Type B pancreatic cell (in vitro differentiated cells): ENCODE measurements around the gene CAMTA1. TPM values are rescaled to one million over a fixed set of nuclear protein-coding genes. Genes with fewer than 3 reads are reported as not detected.

Experiments used
- DNase-seq: peaks from one replicate; pipeline ENCODE4 v3.0.0; 2021; ENCODE audit warnings: mixed read lengths; ENCODE audit not compliant: unreplicated experiment; ENCODE audit errors: extremely low spot score
- H3K27ac Mint-ChIP-seq: 2 replicates; pipeline ENCODE4 v1.8.0; 2021; ENCODE audit warnings: mild to moderate bottlenecking, mixed read lengths
- H3K27me3 Mint-ChIP-seq: 2 replicates; pipeline ENCODE4 v1.8.0; 2021; ENCODE audit warnings: mixed read lengths
- H3K36me3 Mint-ChIP-seq: 2 replicates; pipeline ENCODE4 v1.8.0; 2021; ENCODE audit warnings: mixed read lengths
- H3K4me1 Mint-ChIP-seq: one replicate; pipeline ENCODE4 v1.8.0; 2021; ENCODE audit warnings: mixed read lengths; ENCODE audit not compliant: unreplicated experiment
- H3K4me3 Mint-ChIP-seq: 2 replicates; pipeline ENCODE4 v1.8.0; 2021; ENCODE audit warnings: mild to moderate bottlenecking, mixed read lengths
- H3K9me3 Mint-ChIP-seq: 2 replicates; pipeline ENCODE4 v1.8.0; 2021; ENCODE audit warnings: mixed read lengths
- CTCF ChIP-seq: fragments of 200-600 bp; sonication (generic); conservative IDR thresholded peaks from 2 replicates; pipeline ENCODE4 v1.5.0; 2021; ENCODE audit warnings: antibody characterized with exemption, mild to moderate bottlenecking
- total RNA-seq: library from RNA; stranded (reverse); gene quantifications from 2 replicates; pipeline ENCODE4 v1.2.1, GENCODE V29; 2021; ENCODE audit warnings: low replicate concordance

The CAMTA1 gene
- total RNA-seq, 1 donor from 2014 or later = 82.5 TPM

GRCh38 chr1:7264101-7264500 is 478.8 kb downstream of the CAMTA1 start:
- peaks cover 13% of the 10 kb centered on the region for H3K4me1 Mint-ChIP-seq
- no peak overlapping the region for H3K4me3 Mint-ChIP-seq
- peaks cover 3% of the 10 kb centered on the region for H3K36me3 Mint-ChIP-seq
- H3K27me3 Mint-ChIP-seq = peaks cover 6% of the 10 kb centered on the region
- no peak for TF ChIP-seq CTCF
- H3K9me3 Mint-ChIP-seq = peaks cover 4% of the 10 kb centered on the region
- no peak for DNase-seq
- no peak overlapping the region for H3K27ac Mint-ChIP-seq

GRCh38 chr1:7265771-7266371 is 480.6 kb downstream of the CAMTA1 start:
- Mint-ChIP-seq H3K4me3 (no peak overlapping the region), H3K27me3 (peaks cover 10% of the 10 kb centered on the region), H3K4me1 (peaks cover 13% of the 10 kb centered on the region), H3K9me3 (peaks cover 11% of the 10 kb centered on the region), H3K27ac (peak overlapping the region; percentile 56), H3K36me3 (peaks cover 3% of the 10 kb centered on the region)
- TF ChIP-seq CTCF = no peak
- no peak for DNase-seq

- peaks cover 3% of the 10 kb centered on the region for H3K36me3 Mint-ChIP-seq
- peak overlapping the region; percentile 56 for H3K27ac Mint-ChIP-seq
- TF ChIP-seq CTCF = no peak
- no peak overlapping the region for H3K4me3 Mint-ChIP-seq
- peaks cover 13% of the 10 kb centered on the region for H3K4me1 Mint-ChIP-seq
- DNase-seq = no peak
- H3K27me3 Mint-ChIP-seq = peaks cover 4% of the 10 kb centered on the region
- peaks cover 11% of the 10 kb centered on the region for H3K9me3 Mint-ChIP-seq
Measured at GRCh38 chr1:7266561-7266960, 481.3 kb downstream of the CAMTA1 start.

- TF ChIP-seq CTCF = no peak
- H3K4me1 Mint-ChIP-seq = peaks cover 13% of the 10 kb centered on the region
- no peak overlapping the region for H3K27ac Mint-ChIP-seq
- H3K9me3 Mint-ChIP-seq = peaks cover 11% of the 10 kb centered on the region
- H3K27me3 Mint-ChIP-seq = peaks cover 4% of the 10 kb centered on the region
- H3K4me3 Mint-ChIP-seq = no peak overlapping the region
- peaks cover 3% of the 10 kb centered on the region for H3K36me3 Mint-ChIP-seq
- no peak for DNase-seq
Measured at GRCh38 chr1:7267493-7267892, 482.2 kb downstream of the CAMTA1 start.

- Mint-ChIP-seq H3K27me3 (peaks cover 7% of the 10 kb centered on the region), H3K9me3 (peaks cover 11% of the 10 kb centered on the region), H3K4me3 (no peak overlapping the region), H3K27ac (no peak overlapping the region), H3K36me3 (peaks cover 3% of the 10 kb centered on the region), H3K4me1 (peaks cover 13% of the 10 kb centered on the region)
- DNase-seq = no peak
- TF ChIP-seq CTCF = no peak
Measured at GRCh38 chr1:7268983-7269382, 483.7 kb downstream of the CAMTA1 start.
